ENCODE data around the gene TMEM91.

TMEM91 gene

DNA sequence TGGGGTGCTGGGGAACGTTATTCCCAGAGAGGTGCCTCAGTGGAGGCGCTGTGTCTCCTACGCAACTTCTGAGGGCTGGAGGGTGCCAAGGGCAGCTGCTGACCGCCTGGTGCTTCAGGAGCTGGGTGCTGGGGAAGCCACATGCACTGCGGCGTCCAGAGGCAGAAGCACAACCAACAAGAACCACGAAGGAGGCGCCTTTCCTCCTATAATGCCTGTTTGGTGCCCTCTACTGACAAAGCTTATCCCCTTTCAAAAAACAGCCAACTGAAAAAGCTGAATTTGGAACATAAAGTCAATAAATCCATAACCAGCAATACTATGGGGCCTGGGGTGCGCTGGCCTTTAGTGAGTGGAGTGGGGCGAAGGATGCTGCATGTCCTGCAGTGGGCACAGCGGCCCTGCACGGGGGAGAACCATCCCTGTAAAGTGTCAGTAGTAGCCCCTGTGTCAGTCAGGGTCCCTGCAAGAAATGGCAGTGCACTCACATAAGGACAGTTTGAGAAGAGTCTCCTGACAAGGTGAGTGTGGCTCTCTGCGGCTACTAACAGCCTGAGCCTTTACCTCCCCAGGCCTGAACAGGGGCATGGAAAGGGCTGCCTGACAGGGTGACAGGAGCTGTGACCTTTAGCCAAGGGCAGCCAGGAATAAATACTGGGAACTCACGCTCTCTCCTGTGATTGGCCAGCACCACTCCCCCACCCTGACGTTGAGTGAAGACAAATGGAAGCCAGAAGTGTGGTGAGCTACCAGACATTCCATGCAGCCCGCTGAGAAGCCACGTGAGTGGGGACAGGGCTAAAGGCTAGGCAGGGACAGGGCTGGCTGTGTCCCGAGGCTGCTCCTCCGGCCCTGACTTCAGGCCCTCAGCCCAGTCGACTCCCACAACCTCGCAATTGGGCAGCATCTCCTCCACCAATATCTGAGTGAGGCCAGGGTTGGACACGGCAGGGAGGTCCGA is 55.4 kb downstream of the TMEM91 start:
- DNase-seq (ENCODE audit: low read depth): no peak

DNA sequence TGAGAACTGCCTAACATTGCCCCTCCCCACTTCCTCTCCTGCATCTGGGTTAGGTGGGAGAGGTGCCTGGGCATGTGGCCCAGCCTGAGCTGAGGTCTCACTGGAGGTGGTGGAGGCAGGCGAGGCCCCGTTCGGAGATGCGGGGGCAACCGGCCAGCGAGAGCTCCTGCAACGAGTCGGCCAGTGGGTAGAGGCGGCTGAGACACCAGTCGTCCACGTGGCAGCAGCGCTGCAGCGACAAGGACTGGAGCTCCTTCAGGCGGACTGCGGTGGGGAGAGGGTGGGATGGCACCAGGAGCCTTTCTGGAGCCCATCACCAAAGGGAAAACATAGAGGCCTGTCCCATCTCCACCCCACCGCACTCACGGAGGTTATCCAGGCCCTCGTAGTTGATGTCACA is 56.8 kb downstream of the TMEM91 start:
- DNase-seq (ENCODE audit: low read depth): no peak

Measured in HS-27A (cell line).